Measurements from ENCODE around the gene CNTN4. TPM values are rescaled to one million over a fixed set of nuclear protein-coding genes. Genes with fewer than 3 reads are reported as not detected.

The CNTN4 gene
- total RNA-seq, 4 donors from 2014 or later: 5.8 to 15.5 (median 9.0) TPM

DNA sequence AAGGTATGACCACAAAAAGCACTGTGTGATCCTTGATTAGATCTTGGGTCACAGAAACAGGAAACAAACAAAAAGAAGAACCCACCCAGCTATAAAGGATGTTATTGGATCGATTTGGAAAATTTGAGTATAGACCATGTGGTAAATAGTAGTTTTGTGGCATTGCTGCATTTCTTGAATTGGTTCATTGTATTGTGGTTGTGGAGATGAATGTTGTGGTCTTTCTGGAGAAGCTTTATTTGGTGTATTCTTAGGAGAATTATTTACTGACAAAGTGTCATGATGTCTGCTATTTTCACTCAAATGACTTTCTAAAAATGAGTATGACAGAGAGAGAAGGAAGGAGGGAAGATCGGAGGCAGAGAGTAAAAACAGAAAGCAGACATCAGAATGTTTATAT, 406.2 kb downstream of the CNTN4 start:
- H3K36me3 ChIP-seq: no peaks in the 10 kb centered on the region
- H3K9me3 ChIP-seq: no peaks in the 10 kb centered on the region
- 38 to 60% methylated on average over 2 of the region's 2 CpGs for WGBS, 2 donors (ENCODE audit: low coverage in 1 of 2)
- no peak overlapping the region for H3K27ac ChIP-seq
- no peak overlapping the region for H3K4me3 ChIP-seq
- no peak for ATAC-seq
- no peak for TF ChIP-seq POLR2A (IDR thresholded peaks at IDR 0.05)
- TF ChIP-seq, protein P1, sequence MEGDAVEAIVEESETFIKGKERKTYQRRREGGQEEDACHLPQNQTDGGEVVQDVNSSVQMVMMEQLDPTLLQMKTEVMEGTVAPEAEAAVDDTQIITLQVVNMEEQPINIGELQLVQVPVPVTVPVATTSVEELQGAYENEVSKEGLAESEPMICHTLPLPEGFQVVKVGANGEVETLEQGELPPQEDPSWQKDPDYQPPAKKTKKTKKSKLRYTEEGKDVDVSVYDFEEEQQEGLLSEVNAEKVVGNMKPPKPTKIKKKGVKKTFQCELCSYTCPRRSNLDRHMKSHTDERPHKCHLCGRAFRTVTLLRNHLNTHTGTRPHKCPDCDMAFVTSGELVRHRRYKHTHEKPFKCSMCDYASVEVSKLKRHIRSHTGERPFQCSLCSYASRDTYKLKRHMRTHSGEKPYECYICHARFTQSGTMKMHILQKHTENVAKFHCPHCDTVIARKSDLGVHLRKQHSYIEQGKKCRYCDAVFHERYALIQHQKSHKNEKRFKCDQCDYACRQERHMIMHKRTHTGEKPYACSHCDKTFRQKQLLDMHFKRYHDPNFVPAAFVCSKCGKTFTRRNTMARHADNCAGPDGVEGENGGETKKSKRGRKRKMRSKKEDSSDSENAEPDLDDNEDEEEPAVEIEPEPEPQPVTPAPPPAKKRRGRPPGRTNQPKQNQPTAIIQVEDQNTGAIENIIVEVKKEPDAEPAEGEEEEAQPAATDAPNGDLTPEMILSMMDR (IDR thresholded peaks at IDR 0.05): no peak
- TF ChIP-seq POLR2AphosphoS5 (IDR thresholded peaks at IDR 0.05): no peak
- no peak for TF ChIP-seq EP300 (IDR thresholded peaks at IDR 0.05)
- H3K4me1 ChIP-seq: no peaks in the 10 kb centered on the region
- H3K27me3 ChIP-seq: peaks cover 7% of the 10 kb centered on the region

DNA sequence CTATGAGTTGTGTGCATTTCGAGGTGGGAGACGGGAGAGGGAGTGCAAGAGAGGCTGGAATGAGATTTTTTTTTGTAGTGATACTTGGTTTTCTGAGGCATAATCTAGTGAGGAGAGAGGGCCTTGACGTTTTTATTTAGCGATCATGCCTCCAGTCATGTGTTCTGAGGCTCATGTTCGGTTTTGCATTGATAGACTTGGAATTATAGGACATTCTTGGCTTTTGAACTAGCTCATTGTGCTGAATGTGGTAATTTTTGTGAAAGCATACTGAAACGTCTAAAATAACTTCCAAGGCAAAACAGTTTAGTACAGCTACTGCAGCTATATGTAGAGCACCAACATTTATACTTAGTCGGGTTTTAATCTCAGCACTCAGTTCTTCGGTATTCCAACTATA, 408.1 kb downstream of the CNTN4 start:
- no peak for TF ChIP-seq POLR2AphosphoS5 (IDR thresholded peaks at IDR 0.05)
- TF ChIP-seq, protein P1 (IDR thresholded peaks at IDR 0.05): no peak
- no peak for TF ChIP-seq EP300 (IDR thresholded peaks at IDR 0.05)
- TF ChIP-seq POLR2A (IDR thresholded peaks at IDR 0.05): no peak
- ATAC-seq: no peak
- no peaks in the 10 kb centered on the region for H3K9me3 ChIP-seq
- no peaks in the 10 kb centered on the region for H3K4me1 ChIP-seq
- no peak overlapping the region for H3K27ac ChIP-seq
- peaks cover 16% of the 10 kb centered on the region for H3K27me3 ChIP-seq
- no peaks in the 10 kb centered on the region for H3K36me3 ChIP-seq
- WGBS, 2 donors (ENCODE audit: low coverage in 1 of 2): 82 to 84% methylated on average over 8 of the region's 8 CpGs
- H3K4me3 ChIP-seq: no peak overlapping the region

DNA sequence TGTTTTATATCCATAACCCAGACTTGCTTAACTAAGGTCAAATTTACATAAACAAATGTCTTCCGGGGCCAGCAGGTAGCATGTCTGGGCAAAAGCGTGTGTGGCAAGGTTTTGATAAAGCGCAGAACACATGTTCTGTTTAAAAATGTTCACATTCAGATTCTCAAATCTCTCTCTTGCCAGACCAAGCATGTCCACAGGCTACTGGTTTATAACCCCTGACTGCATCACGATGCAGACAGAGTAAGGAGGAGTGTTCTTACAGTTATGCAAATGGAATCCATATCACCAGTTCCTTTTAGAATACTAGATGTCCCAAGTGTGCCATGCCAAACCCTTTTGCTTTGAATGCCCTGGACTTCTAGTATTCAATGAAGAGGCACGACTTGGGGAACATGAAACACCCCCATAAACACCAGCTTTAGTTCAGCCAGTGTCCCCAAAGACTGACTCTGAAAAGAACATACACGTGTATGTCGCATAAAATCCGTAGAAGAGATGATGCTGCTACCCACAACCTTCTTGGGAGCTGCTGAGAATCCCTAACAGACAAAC, 412.0 kb downstream of the CNTN4 start:
- no peak overlapping the region for H3K4me3 ChIP-seq
- no peak overlapping the region for H3K27ac ChIP-seq
- TF ChIP-seq EP300 (IDR thresholded peaks at IDR 0.05) (no peak), POLR2A (IDR thresholded peaks at IDR 0.05) (no peak), POLR2AphosphoS5 (IDR thresholded peaks at IDR 0.05) (no peak)
- TF ChIP-seq, protein P1 (IDR thresholded peaks at IDR 0.05): no peak
- no peak for ATAC-seq
- H3K9me3 ChIP-seq: no peaks in the 10 kb centered on the region
- H3K4me1 ChIP-seq: no peaks in the 10 kb centered on the region
- H3K27me3 ChIP-seq: peaks cover 16% of the 10 kb centered on the region
- WGBS, 2 donors (ENCODE audit: low coverage in 1 of 2): 63 to 94% methylated on average over 4 to 8 of the region's 8 CpGs
- no peaks in the 10 kb centered on the region for H3K36me3 ChIP-seq

DNA sequence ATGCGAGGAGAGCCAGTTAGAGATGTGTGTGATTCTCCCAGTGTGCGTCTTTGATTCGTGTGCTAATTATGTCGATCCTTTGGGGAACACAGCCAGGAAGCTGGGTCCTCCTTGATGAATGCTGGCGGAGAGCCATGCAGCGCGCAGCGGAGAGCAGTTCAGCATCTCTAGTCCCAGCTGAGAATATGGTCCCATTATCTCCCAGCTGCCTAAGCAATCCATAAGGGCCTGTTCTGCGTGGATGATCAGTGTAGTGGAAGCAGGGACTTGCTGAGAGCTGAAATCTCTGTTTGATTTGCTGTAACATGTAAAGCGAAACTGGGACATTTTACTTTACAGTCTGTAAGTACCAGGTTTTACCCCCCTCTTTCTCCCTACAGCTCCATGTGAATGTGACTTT, 412.7 kb downstream of the CNTN4 start:
- peaks cover 16% of the 10 kb centered on the region for H3K27me3 ChIP-seq
- no peaks in the 10 kb centered on the region for H3K9me3 ChIP-seq
- H3K4me3 ChIP-seq: no peak overlapping the region
- TF ChIP-seq EP300 (IDR thresholded peaks at IDR 0.05) (no peak), POLR2A (IDR thresholded peaks at IDR 0.05) (no peak), POLR2AphosphoS5 (IDR thresholded peaks at IDR 0.05) (no peak)
- TF ChIP-seq, protein P1 (IDR thresholded peaks at IDR 0.05): no peak
- WGBS, 2 donors (ENCODE audit: low coverage in 1 of 2): 19 to 64% methylated on average over 2 to 7 of the region's 10 CpGs
- H3K27ac ChIP-seq: no peak overlapping the region
- no peak for ATAC-seq
- no peaks in the 10 kb centered on the region for H3K4me1 ChIP-seq
- no peaks in the 10 kb centered on the region for H3K36me3 ChIP-seq

DNA sequence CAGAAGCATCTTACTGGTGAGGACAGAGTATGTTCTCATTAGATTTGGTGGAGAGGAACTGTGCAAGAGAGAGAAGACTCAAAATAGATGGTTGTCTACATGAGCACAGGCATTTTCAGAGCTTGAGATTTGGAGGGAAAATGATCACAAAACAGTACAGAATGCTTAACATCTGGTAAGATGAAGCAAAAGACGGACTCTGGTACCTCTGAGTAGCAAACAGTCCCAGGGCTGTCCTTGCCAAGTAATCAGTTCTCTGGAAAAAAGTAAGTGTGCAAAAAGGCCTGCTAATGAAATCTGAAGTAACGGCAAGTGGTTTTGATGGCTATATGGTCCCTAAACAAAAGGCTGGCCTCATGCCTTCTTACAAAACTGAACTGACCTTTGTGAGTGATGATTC, 414.2 kb downstream of the CNTN4 start:
- Histone ChIP-seq H3K36me3 (no peaks in the 10 kb centered on the region), H3K4me3 (no peak overlapping the region), H3K4me1 (no peaks in the 10 kb centered on the region), H3K9me3 (no peaks in the 10 kb centered on the region), H3K27me3 (peaks cover 16% of the 10 kb centered on the region), H3K27ac (no peak overlapping the region)
- no peak for ATAC-seq
- 81% methylated on average over 2 of the region's 2 CpGs for WGBS, 2 donors (ENCODE audit: low coverage in 1 of 2)
- TF ChIP-seq POLR2AphosphoS5 (IDR thresholded peaks at IDR 0.05) (no peak), EP300 (IDR thresholded peaks at IDR 0.05) (no peak), POLR2A (IDR thresholded peaks at IDR 0.05) (no peak)
- TF ChIP-seq, protein P1 (IDR thresholded peaks at IDR 0.05): no peak

Data from gastroesophageal sphincter (tissue), 4 donors.